Measurements from ENCODE around the gene LRP3.
"Not testable (repeated sequence)": the region's sequence is repeated elsewhere in the genome, so short reads cannot be mapped to it uniquely, and the experiment has no call there.

LRP3 gene, protein sequence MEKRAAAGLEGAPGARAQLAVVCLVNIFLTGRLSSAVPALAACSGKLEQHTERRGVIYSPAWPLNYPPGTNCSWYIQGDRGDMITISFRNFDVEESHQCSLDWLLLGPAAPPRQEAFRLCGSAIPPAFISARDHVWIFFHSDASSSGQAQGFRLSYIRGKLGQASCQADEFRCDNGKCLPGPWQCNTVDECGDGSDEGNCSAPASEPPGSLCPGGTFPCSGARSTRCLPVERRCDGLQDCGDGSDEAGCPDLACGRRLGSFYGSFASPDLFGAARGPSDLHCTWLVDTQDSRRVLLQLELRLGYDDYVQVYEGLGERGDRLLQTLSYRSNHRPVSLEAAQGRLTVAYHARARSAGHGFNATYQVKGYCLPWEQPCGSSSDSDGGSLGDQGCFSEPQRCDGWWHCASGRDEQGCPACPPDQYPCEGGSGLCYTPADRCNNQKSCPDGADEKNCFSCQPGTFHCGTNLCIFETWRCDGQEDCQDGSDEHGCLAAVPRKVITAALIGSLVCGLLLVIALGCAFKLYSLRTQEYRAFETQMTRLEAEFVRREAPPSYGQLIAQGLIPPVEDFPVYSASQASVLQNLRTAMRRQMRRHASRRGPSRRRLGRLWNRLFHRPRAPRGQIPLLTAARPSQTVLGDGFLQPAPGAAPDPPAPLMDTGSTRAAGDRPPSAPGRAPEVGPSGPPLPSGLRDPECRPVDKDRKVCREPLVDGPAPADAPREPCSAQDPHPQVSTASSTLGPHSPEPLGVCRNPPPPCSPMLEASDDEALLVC

DNA sequence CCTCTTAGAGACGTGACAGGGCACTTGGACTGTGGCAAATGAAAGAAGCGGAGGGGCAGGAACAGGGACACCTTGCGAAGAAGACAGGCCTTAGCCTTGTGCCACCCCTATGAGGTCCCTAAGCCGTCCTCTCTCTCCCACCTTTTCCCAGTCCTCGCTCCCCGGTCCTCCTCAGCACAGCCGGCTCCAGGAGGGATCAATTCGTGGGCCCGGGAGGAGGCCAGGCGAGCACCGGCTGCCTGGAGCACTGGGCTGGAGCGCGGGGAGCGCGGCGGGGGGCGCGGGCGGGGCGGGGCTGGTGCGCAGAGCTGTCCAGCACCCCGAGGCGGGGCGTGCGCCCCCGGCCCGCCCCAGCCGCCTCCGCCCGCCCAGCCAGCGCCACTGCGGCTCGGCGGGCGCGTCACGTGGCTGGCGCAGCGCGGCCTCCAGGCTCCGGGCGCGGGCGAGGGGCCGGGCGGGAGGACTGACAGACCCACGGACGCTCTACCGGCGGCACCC lies at the start of gene LRP3:
Gene LRP3 (plus strand): TSS at position 466 of the 498 bp plus-strand sequence. CDS start 456 bp downstream, outside the sequence.
- no peak for DNase-seq

DNA sequence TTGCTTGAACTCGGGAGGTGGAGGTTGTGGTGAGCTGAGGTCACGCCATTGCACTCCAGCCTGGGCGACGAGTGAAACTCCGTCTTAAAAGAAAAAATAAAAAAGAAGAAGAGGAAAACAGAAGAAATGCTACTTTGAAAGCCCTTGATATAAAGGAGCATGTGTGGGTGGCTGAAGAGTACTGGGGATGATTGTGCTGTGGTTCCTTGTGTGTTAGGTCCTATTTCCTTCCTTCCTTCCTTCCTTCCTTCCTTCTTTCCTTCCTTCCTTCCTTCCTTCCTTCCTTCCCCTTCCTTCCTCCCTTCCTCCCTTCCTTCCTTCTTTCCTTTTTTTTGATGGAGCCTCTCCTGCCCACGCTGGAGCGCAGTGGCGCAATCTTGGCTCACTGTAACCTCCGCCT lies 47.9 kb upstream of the LRP3 start:
- no peak for DNase-seq

DNA sequence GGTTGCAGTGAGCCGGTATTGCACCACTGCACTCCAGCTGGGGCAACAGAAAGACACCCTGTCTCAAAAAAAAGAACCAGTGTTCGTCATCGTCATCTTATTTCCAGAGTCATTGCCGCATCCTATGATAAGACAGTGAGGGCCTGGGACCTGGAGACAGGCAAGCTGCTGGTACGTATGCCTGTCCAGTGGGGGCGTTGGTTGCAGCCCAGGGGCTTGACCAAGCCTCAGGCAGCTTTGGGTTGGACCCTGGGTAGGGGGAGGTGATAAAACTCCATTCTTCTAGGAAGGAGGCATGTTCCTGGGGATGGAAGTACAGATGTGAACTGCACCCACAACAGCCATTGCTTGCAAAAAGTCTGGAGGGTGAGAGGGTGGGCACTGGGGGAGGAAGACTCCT lies 46.6 kb upstream of the LRP3 start:
- no peak for DNase-seq

DNA sequence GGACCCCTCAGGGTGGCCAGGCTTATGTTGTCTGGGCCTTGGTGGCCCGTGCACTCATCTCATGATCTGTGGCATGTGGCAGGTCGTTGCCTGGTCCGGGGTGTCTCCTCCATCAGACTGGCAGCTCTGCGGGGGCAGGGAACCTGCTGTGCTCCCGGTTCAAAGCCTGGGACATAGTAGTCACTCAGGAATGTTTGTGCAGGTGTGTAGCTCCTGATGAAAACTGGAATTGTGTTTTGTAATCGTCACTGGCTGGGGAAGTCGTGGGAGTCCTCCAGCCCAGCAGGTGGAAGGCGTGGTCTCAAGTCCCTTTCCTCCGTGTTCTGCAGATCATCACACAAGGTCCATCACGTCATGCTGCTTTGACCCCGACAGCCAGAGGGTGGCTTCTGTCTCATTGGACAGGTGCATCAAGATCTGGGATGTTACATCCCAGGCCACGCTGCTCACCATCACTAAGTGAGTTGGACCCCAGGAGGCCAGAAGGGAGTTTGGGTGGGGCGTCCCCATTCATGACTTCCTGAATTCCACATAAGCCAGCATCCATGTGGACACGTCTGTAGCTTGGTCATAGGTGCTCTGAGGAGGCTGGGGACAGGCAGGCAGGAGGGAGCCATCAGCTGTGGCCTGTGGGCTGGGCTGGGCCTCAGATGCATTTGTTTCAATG lies 43.1 kb upstream of the LRP3 start:
- DNase-seq = no peak

DNA sequence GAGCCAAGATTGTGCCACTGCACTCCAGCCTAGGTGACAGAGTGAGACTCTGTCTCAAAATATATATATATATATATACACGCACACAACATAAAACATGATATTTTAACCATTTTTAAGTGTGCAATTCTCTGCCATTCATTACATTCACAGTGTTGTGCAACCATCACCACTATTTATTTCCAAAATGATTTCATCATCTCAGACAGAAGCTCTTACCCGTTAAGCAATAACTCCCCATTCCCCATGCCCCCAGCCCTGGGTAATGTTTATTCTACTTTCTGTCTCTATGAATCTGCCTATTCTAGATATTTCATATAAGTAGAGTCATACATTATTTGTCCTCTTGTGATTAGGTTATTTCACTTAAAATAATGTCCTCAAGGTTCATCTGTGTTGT lies 42.0 kb upstream of the LRP3 start:
- no peak for DNase-seq

- not testable (repeated sequence) for DNase-seq
These were observed 41.5 kb upstream of the LRP3 start for GRCh38 chr19:33152625-33153024.

GRCh38 chr19:33154313-33154712 lies 39.8 kb upstream of the LRP3 start:
- DNase-seq = not testable (repeated sequence)

DNA sequence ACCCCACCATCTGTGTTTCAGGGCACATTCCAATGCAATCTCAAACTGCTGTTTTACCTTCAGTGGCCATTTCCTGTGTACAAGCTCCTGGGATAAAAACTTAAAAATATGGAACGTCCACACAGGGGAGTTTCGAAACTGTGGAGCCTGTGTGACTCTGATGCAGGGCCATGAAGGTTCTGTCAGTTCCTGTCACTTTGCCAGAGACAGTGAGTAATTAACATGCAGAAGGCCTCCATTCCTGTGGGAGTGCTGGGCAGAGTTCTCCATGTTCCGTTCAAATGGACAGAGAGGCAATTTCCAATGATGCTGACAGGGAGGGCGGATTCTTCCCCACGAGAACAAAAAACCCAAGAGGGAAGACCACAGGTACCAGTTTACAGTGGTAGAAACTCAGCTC lies 37.8 kb upstream of the LRP3 start:
- DNase-seq = no peak

DNA sequence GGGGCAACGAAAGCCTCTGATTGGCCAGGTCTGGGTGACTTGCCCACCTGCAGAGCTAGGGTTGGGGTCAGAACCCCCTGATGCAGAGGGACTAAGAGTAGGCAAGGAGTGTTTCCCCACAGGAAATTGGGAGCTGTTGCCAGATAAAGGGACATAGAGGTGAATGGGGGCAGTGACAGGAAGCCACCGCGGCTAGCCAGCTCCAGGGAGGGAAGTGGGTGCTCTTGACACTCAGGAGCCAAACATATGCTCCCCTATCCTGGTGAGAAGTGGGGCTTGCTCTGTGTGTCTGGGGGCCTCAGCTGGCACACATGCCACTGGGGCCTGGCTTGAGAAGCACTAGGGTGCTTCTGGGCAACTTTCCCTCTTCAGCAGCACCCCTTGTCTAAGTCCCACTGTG lies 36.2 kb upstream of the LRP3 start:
- DNase-seq = no peak

- no peak for DNase-seq
These were observed 35.8 kb upstream of the LRP3 start for GRCh38 chr19:33158365-33158764.

DNA sequence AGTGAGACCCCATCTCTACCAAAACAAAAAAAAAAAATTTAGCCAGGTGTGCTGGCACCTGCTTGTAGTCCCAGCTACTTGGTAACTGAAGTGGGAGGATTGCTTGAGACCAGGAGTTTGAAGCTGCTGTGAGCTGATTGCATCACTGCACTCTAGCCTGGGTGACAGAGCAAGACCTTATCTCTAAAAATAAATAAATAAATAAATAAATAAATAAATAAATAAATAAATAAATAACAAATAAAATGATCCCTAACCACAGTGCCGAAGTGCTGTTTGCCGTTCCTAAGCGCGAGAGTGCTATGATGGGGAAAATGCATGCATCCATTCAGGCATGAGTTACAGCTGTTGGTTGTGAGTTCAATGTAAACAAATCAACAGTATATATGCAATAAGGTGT lies 35.0 kb upstream of the LRP3 start:
- no peak for DNase-seq

GRCh38 chr19:33159893-33160292 lies 34.2 kb upstream of the LRP3 start:
- no peak for DNase-seq

- DNase-seq = no peak
These were observed 32.9 kb upstream of the LRP3 start for GRCh38 chr19:33161201-33161600.

GRCh38 chr19:33163481-33163880 lies 30.6 kb upstream of the LRP3 start:
- DNase-seq = no peak

DNA sequence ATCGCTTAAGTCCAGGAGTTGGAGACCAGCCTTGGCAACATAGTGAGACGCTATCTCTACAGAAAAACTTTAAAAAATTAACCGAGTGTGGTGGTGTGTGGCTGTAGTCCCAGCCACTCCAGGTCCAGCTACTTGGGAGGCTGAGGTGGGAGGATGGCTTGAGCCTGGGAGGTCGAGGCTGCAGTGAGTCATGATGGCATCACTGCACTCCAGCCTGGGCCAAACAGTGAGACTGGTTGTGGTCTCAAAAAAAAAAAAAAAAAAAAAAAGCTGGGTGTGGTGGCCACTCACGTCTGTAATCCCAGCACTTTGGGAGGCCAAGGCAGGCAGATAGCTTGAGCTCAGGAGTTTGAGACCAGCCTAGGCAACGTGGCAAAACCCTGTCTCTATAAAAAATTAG lies 28.1 kb upstream of the LRP3 start:
- DNase-seq = not testable (repeated sequence)

- no peak for DNase-seq
These were observed 26.7 kb upstream of the LRP3 start for GRCh38 chr19:33167438-33167837.

DNA sequence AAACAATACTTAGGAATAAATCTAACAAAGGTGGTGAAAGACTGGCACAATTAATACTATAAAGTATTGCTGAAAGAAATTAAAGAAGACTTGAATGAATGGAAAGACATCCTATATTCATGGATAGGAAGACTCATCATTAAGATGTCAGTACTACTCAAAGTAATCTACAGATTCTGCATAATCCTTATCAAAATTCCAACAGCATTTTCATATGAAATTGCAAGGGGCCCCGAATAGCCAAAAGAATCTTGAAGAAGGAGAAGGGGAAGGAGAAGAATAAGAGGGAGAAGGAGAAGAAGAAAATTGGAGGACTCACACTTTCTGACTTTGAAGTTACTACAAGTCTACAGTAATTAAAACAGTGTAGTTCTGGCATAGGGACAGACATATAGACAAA lies 25.6 kb upstream of the LRP3 start:
- no peak for DNase-seq

DNA sequence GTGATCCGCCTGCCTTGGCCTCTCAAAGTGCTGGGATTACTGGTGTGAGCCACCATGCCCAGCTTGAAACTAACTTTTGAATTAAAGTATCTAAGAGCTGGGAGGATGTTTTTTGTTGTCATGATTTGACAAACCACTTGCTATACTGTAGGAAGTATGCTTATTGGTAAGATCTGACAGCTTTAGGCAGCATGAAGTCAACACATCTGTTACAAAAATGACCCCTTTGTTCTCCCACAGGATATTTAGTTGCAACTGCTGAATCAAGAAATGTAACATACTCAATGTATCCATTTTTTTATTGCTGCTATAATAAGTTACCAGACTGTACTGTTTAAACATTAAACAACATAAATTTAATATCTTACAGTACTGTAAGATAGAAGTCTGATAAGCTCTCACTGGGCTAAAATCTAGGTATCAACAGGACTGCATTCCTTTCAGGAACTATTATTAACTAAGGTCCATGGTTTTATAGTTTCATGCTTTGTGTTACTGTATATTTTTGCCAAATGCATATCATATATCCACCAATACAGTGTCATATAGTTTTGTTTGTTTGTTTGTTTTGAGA lies 22.8 kb upstream of the LRP3 start:
- no peak for DNase-seq

DNA sequence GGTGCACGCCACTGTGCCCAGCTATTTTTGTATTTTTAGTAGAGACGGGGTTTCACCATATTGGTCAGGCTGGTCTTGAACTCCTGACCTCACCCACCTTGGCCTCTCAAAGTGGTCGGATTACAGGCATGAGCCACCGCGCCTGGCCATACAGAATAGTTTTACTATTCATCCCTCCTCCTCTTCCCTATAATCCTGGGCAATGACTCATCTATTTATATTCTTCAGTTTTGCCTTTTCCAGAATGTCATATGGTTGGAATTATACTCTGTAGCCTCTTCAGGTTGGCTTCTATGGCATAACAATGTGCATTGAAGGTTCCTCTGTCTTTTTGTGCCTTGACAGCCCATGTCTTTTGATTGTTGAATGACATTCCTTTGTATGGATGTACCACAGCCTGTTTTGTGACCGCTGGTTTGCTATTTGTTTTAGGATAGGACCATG lies 22.2 kb upstream of the LRP3 start:
- DNase-seq = no peak

GRCh38 chr19:33174186-33174585 lies 19.9 kb upstream of the LRP3 start:
- DNase-seq = no peak

DNA sequence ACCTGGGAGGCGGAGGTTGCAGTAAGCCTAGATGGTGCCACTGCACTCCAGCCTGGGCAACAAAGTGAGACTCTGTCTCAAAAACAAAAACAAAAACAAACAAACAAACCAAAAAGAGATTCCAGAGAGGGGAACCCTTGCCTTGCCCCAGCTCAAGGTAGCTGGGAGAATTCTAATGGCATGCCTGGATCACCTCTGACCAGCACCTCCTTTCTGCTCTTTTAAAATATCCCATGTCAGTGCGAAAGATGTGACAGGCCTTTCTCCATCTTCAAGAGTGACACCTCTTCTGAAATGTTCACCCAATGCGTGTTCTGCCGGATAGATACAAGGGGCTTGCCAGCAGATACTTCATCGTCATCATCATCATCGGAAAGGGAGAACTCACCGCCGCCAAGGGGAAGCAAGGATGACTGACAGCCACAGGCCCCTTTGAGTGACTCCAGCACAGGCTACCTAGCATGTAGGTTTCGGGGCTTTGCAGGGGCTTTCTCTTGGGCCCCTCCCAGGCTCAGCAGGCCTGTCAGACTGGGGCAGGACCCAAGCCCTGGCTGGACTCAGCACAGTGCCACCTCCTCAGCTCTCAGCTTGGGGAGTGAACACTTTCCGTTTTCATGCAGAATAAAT lies 18.9 kb upstream of the LRP3 start:
- DNase-seq = no peak

- no peak for DNase-seq
These were observed 18.1 kb upstream of the LRP3 start for GRCh38 chr19:33175886-33176669.

All from stimulated activated CD4-positive, alpha-beta T cell treated with anti-CD3 and anti-CD28 coated beads, Interleukin-4, amount 100 ng/mL, for 4 hours (primary cell).